Measurements from ENCODE around the gene EPS15. TPM values are rescaled to one million over a fixed set of nuclear protein-coding genes. Genes with fewer than 3 reads are reported as not detected.
"Not testable (repeated sequence)": the region's sequence is repeated elsewhere in the genome, so short reads cannot be mapped to it uniquely, and the experiment has no call there.

The EPS15 gene
- total RNA-seq, 1 donor from 2014 or later = 41.6 TPM

DNA sequence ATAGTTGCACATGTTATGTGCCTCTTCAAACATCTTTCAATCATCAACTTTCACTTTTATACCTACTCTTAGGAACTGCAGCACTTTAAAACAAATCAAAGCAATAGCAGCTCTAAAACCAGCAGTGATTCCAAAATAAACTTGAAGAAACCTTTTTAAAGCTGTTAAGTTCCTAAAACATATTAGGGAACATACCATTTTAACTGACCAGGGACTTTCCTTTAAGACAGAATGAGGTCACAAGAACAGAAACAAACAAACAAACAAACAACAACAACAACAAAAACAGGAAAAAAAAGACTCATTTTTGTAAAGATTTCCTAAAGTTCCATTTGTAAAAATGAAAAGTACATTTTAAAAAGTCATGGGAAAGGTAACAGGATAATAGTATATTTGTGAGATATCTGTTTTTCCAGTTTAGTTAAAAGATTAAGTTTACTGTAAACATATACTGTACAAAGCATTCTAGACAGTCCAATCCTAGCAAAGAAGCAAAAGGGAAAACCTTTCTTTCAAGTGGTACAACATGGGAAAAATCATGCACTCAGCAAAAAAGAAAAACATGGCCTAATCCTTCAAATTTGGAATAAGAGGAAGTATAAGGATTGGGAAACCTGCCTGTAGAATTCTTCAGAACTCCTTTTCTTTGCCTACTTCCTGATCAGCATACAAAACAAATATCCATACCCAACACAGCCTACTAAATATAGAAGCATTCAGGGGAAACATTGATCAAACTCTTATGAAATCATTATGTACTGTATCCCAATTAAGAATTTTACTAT, 45.5 kb downstream of the EPS15 start:
- H3K4me1 Mint-ChIP-seq = no peaks in the 10 kb centered on the region
- DNase-seq (ENCODE audit: low read depth, low spot score) = no peak
- H3K27me3 Mint-ChIP-seq (ENCODE audit: low read depth) = no peaks in the 10 kb centered on the region
- no peaks in the 10 kb centered on the region for H3K9me3 Mint-ChIP-seq
- no peak overlapping the region for H3K4me3 Mint-ChIP-seq
- no peak overlapping the region for H3K27ac Mint-ChIP-seq (ENCODE audit: unreplicated experiment)
- H3K36me3 Mint-ChIP-seq (ENCODE audit: low read depth) = peaks cover 24% of the 10 kb centered on the region
- TF ChIP-seq, protein P1, sequence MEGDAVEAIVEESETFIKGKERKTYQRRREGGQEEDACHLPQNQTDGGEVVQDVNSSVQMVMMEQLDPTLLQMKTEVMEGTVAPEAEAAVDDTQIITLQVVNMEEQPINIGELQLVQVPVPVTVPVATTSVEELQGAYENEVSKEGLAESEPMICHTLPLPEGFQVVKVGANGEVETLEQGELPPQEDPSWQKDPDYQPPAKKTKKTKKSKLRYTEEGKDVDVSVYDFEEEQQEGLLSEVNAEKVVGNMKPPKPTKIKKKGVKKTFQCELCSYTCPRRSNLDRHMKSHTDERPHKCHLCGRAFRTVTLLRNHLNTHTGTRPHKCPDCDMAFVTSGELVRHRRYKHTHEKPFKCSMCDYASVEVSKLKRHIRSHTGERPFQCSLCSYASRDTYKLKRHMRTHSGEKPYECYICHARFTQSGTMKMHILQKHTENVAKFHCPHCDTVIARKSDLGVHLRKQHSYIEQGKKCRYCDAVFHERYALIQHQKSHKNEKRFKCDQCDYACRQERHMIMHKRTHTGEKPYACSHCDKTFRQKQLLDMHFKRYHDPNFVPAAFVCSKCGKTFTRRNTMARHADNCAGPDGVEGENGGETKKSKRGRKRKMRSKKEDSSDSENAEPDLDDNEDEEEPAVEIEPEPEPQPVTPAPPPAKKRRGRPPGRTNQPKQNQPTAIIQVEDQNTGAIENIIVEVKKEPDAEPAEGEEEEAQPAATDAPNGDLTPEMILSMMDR (conservative IDR thresholded peaks at IDR 0.05) = no peak

DNA sequence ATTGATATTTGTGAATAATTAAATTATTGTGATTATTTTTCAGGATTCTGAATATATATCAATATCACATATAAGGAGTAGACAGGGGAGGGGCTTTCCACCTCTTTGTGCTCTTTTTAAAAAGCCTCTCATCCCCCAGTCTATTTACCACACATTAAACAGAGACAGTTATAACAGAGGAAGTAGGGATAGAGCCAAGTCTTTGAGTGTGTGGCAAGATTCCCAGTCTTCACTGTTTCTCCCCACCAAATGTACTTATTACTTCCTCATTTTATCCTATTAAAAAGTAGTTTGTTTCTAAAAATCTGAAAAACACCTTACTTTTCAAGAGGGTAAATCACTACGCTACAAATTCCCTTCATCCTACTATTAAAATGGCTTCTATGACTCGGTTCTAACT, 46.7 kb downstream of the EPS15 start:
- no peak for DNase-seq (ENCODE audit: low read depth, low spot score)
- TF ChIP-seq, protein P1 (conservative IDR thresholded peaks at IDR 0.05) = no peak
- H3K36me3 Mint-ChIP-seq (ENCODE audit: low read depth) = peaks cover 18% of the 10 kb centered on the region
- H3K4me3 Mint-ChIP-seq = no peak overlapping the region
- H3K27me3 Mint-ChIP-seq (ENCODE audit: low read depth) = no peaks in the 10 kb centered on the region
- H3K9me3 Mint-ChIP-seq = no peaks in the 10 kb centered on the region
- no peaks in the 10 kb centered on the region for H3K4me1 Mint-ChIP-seq
- H3K27ac Mint-ChIP-seq (ENCODE audit: unreplicated experiment) = no peak overlapping the region

GRCh38 chr1:51469518-51469917, 49.5 kb downstream of the EPS15 start:
- Mint-ChIP-seq H3K27ac (ENCODE audit: unreplicated experiment) (no peak overlapping the region), H3K4me3 (no peak overlapping the region), H3K36me3 (ENCODE audit: low read depth) (peaks cover 8% of the 10 kb centered on the region), H3K4me1 (no peaks in the 10 kb centered on the region), H3K9me3 (no peaks in the 10 kb centered on the region), H3K27me3 (ENCODE audit: low read depth) (no peaks in the 10 kb centered on the region)
- no peak for DNase-seq (ENCODE audit: low read depth, low spot score)
- TF ChIP-seq, protein P1 (conservative IDR thresholded peaks at IDR 0.05) = no peak

GRCh38 chr1:51464828-51465227, 54.2 kb downstream of the EPS15 start:
- peaks cover 9% of the 10 kb centered on the region for H3K36me3 Mint-ChIP-seq (ENCODE audit: low read depth)
- no peaks in the 10 kb centered on the region for H3K4me1 Mint-ChIP-seq
- H3K27ac Mint-ChIP-seq (ENCODE audit: unreplicated experiment) = no peak overlapping the region
- no peaks in the 10 kb centered on the region for H3K27me3 Mint-ChIP-seq (ENCODE audit: low read depth)
- TF ChIP-seq, protein P1 (conservative IDR thresholded peaks at IDR 0.05) = no peak
- H3K4me3 Mint-ChIP-seq = no peak overlapping the region
- no peak for DNase-seq (ENCODE audit: low read depth, low spot score)
- no peaks in the 10 kb centered on the region for H3K9me3 Mint-ChIP-seq

DNA sequence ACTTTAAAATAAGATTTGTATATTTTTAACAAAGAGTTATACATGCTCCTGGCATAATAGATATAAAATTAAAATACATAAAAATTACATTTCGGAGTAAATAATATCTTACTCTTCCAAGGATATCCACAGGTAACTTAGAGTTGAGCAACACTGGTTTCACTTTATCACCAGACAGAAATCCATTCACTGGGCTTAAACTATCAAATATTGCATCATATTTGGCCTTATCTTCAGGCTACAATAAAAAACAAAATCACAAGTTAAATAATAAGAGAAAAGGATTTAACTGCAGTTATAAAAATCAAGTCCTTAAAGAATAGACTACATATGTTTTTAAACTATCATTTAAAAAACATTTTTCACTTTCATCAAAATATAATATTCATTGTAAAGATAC, 55.5 kb downstream of the EPS15 start:
- Mint-ChIP-seq H3K9me3 (no peaks in the 10 kb centered on the region), H3K4me1 (no peaks in the 10 kb centered on the region), H3K4me3 (no peak overlapping the region), H3K27ac (ENCODE audit: unreplicated experiment) (no peak overlapping the region), H3K27me3 (ENCODE audit: low read depth) (no peaks in the 10 kb centered on the region), H3K36me3 (ENCODE audit: low read depth) (peaks cover 11% of the 10 kb centered on the region)
- TF ChIP-seq, protein P1 (conservative IDR thresholded peaks at IDR 0.05) = no peak
- no peak for DNase-seq (ENCODE audit: low read depth, low spot score)

DNA sequence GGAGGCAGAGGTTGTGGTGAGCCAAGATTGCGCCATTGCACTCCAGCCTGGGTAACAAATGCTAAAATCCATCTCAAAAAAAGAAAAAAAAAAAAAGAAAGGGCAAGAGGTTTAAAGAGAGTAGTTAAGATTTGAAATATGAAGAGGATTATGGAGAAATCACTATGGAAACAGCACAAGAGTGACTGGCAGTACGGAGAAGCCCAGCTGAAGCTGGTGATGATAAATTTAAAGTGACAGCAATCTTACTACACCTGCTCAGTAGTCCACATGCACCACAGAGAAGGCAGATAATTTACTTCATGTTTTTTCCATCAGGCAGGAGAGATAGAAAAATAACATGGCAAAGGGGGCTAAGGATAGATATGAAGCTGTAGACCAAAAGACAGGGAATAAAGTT, 56.8 kb downstream of the EPS15 start:
- H3K27me3 Mint-ChIP-seq (ENCODE audit: low read depth); H3K27ac Mint-ChIP-seq (ENCODE audit: unreplicated experiment); H3K9me3 Mint-ChIP-seq; H3K4me3 Mint-ChIP-seq; DNase-seq (ENCODE audit: low read depth, low spot score); H3K4me1 Mint-ChIP-seq: not testable (repeated sequence)
- H3K36me3 Mint-ChIP-seq (ENCODE audit: low read depth) = peaks cover 15% of the 10 kb centered on the region

Data from neural crest cell (in vitro differentiated cells).